K562 treated with DMSO at 1 percent for 4 hours (cell line): ENCODE measurements around the gene AGPAT1. TPM values are rescaled to one million over a fixed set of nuclear protein-coding genes. Genes with fewer than 3 reads are reported as not detected.

Experiments
- total RNA-seq: library from RNA; unstranded; fragments of 300-600 nt; gene quantifications from 2 replicates; pipeline ENCODE4 v1.2.3, GENCODE V29; 2022; ENCODE audit not compliant: insufficient read depth

Gene AGPAT1, protein sequence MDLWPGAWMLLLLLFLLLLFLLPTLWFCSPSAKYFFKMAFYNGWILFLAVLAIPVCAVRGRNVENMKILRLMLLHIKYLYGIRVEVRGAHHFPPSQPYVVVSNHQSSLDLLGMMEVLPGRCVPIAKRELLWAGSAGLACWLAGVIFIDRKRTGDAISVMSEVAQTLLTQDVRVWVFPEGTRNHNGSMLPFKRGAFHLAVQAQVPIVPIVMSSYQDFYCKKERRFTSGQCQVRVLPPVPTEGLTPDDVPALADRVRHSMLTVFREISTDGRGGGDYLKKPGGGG
- 119 and 131 TPM in 2 replicates for total RNA-seq

DNA sequence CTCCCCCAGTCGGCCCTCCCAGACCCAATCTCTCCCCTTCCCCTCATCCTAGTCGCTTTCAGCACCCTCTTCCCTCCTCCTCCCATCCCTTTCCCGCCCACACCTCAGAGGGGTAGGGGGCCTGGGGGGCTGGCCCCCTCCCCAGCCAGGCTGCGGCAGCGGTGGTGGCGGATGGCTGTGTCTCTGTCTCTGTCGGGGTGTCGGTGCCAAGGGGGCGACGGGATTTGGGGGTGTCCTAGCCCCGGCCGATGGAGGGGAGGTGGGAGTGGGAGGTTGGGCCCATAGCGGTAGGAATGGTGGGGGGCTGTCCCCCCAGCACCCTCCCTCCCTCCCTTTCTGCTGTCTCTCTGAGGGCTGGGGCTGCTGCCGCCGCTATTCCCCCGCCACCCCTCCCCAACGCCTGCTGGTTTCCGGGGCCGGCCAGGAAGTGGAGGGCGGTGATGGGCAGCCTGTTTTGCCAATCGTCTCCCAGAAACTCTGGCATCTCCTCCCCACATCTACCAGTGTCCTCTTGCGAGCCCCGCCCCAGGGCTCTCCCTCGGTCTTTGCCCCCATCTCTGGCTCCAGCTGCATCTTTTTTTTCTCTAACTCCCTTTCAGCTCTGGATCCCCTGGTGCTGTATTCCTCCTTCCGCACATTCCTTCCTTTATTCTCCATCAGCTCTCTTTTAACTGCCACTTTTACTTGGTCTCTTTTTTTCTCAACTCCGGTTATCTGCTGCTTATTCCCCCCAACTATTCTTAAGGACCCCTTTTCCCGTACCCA lies at the start of gene AGPAT1:
Gene AGPAT1 (minus strand): TSS at position 374 of the 765 bp plus-strand sequence. CDS start 4,588 bp downstream, outside the sequence.

DNA sequence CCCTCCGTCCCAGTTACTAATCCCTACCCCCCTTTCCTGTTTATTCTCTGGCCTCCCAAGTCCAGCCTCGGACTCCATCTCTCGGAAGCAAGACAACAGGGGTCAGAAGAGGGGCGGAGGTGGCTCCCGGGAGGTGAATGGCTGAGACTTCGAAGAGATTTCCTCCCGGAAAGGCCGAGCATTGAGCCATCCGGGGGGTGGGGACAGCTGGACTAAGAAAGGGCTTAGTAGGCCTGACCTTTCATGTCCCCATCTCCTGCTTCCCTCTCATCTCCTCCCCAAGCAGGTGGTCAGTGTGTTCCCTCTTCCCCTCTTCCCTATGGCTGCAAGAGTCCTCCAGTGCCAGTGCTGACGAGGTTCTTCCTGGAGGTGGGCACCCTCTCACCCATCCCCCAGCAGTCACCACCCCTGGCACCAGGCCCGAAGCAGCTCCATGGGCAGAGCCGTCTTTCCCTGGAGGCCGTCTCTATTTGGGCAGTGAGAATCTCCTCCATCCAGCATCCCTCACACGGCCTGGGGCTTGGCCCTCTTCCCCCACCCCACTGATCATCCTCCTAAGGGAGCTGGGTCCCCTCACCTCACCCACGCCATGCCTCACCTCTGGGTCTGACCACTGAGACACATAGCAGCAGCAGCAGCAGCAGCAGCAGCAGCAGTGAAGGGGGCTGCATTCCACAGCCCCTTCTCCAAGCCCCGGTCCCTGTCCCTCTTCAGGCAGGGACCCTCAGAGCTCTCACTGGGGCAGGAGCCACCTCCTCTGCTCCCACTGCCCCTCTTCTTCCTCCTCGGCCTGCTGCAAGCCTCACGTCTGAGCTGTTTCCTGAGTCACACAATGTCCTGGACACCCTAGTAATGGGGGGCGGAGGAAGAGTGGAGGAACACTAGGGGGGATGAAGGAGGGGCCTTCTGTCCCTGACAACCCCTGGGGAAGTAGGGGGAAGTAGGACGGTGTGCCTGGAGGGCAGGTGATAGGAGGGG lies 47.7 kb upstream of the AGPAT1 start, which contains the start of gene NOTCH4:
Gene NOTCH4 (minus strand): TSS at position 810 of the 978 bp plus-strand sequence. CDS start 139 bp downstream, at position 671.

DNA sequence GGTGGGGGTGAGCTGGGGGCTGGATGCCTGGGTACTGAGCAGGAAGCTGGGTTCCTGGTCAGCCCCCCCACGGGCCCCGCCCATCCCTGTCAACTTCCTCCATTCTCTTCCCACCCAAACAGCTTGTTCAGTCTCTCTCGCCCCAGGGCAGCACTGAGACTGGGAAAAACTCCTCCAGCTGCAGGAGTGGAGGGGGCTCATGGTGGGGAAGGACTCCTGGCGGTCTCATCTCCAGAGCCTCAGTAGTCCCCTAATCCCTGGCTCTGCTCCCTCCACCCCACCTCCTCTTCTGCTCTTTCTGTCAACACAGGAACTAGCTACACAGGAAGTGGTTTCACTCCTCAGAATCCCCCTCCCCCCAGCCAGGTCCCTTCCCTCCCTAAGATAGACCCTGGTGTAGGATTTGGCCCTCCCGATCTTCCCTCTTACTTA lies 16.7 kb upstream of the AGPAT1 start, which contains the start of gene GPSM3:
Gene GPSM3 (minus strand): TSS at position 36 of the 432 bp plus-strand sequence. CDS start 130 bp downstream, outside the sequence.

DNA sequence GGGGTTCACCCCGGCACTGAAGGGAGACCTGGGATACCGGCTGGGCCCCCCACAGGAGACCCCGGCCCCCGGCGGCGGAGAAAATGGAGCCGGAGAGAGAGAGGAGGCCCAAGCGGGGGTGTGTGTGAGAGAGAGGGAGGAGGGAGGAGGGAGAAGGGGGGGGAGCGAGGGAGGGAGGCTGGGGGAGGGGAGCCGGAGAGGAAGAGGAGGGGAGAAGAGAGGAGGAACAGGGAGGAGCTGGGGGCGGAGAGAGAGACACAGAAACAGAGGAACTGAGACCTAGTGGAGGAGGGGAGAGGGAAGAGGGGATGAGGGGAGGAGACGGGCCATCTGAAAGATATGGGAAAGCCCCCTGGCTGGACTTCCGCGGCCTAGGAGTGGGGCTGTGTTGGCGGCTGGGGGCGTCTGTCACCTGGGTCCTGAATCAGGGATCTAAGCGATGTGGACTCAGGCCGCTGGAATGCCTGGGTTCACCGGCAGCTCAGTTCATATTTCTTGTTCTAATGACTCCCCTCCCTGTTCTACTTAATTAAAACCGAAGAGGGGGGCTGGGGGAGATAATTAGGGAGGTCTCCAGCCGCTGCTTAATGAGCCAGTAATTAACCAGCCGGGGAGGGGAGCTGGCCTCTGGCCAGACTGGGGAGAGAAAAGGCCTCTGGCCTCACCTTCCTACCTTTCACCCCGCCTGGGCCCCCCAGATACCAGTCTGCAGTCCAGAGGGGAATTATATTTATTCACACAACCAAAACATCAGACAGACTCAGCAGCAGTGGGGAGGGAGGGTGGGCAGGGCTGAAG lies 14.4 kb upstream of the AGPAT1 start, which contains the start of gene PBX2:
Gene PBX2 (minus strand): TSS at position 149 of the 798 bp plus-strand sequence. CDS start 287 bp downstream, outside the sequence.

DNA sequence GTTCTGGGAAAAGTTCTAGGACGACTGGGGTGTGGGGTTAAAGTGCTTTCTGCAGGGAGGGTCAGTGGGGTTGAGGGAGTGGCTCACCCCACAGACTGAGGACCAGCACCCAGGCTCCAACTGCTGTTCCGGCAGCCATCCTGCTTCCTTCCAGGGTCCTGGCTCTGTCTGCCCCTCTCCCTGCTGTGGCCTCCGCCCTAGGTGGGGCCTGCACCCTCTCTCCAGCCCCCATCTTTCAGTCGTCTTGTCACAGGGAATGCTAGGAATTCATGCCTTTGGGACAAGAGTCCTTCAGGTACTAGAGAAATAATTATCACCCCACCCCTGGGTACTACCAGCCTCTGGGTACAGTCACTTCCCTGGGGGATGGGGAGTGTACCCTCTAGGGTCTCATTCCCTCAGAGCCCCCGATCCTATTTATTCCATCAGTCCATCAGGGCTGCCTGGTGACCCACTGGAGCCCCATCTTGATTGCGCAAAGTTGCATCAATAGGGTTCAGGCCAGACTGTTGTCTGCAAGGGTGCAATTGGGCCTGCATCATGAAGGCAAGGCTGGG lies 8.3 kb upstream of the AGPAT1 start, which contains the start of gene AGER:
Gene AGER (minus strand): TSS at position 170 of the 557 bp plus-strand sequence. CDS start 31 bp downstream, at position 139.

DNA sequence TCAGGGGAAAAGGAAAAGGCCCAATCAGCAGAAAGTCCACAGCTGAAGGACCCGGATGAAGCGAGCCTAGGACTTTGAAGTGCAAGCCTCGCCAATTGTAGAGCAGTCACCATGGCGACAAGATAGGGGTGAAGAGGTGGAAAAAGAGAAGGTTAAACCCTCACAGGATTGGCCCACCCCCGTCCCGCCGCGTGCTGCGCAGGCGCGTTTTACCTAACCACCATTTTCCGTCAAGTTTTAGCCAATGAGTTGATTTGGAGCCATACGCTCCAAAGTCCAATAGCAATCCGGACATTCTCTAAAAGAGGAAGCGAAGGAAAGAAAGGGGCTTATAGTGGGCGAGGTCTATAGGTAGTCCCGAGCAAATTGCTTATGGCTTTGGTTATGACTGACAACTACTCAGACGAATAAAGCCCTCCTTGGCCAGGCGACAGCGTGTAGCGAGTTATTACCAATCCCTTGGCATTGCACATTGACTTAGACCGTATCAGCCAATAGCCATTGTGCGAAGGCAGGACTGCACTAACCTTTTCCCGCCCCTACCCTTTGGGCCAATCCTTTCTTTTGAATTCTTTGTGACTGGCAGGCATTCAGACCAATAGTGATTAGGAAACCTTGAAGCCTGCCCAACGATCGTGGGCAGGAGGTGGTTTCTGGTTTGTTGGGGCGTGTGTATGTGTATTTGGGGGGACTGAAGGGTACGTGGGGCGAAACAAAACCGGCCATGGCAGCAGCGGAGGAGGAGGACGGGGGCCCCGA lies 2.1 kb upstream of the AGPAT1 start, which contains the start of gene RNF5:
Gene RNF5 (plus strand): TSS at position 618 of the 759 bp plus-strand sequence. CDS start 107 bp downstream, at position 725.

DNA sequence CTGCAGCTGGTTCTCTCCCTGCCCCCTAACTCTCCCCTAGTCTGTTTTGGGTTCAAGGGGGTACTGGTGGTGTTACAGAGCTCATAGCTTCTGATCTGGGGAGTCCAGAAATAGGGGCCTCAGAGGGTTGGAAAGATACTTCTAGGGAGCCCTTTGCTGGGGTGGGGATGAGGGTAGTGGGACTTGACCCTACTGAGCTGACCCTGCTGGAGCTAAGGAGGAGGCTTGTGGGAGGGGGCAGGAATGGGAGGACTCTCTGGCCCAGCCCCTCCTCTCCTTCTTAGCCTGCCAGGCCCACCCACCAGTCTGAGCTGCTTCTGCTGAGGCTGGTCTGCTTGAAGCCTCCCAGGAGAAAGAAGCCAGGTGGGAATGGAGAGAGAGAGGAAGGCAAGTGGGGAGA lies 11.6 kb downstream of the AGPAT1 start, which contains the start of gene EGFL8:
Gene EGFL8 (plus strand): TSS at position 301 of the 400 bp plus-strand sequence. CDS start 1,571 bp downstream, outside the sequence.

DNA sequence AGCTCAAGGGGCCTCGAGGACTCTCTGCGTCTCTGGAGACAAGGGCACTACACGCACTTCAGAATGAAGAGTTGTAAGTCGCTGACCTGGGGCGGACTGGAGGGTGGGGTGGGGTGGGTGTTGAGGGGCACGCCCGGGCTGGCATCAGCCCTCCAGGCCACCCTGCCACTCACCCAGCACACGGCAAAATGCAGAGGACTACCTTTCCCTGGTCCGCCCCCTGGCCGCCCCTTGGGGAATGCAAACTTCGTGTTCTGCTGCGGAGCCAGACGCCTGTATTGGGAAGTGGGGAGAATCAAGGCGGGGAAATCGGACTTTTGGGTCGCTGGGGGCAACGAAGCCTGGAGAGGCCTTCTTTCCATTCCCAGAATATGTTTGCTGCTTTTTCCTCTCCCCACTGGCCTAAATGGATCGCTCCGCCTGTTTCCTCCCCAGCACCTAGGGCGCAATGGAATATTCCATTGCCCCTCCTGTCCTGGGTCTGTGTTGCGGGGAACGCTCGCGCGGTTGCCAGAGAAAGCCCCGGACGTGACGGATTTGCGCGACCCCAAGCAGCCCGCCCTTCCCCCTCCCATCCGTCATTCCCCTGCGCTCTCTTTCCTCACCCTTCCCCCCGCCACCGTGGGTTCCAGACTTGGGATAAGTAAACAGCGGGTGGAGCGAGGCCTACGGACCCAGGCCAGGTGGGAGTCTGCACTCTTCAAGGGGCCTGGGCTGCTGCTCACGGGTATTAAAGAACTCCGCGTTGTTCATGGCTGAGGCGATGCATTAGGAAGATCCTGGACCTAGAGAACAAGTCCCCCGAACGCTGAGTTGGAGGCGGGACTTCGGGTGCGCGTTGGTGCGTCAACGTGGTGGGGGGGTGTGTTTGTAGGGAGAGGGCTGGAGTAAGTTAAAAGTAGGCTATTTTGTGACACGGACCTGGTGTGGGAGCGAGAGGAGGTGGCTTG lies 22.0 kb downstream of the AGPAT1 start, which contains the start of gene PPT2:
Gene PPT2 (plus strand): TSS at position 578 of the 950 bp plus-strand sequence. CDS start 454 bp downstream, outside the sequence.

DNA sequence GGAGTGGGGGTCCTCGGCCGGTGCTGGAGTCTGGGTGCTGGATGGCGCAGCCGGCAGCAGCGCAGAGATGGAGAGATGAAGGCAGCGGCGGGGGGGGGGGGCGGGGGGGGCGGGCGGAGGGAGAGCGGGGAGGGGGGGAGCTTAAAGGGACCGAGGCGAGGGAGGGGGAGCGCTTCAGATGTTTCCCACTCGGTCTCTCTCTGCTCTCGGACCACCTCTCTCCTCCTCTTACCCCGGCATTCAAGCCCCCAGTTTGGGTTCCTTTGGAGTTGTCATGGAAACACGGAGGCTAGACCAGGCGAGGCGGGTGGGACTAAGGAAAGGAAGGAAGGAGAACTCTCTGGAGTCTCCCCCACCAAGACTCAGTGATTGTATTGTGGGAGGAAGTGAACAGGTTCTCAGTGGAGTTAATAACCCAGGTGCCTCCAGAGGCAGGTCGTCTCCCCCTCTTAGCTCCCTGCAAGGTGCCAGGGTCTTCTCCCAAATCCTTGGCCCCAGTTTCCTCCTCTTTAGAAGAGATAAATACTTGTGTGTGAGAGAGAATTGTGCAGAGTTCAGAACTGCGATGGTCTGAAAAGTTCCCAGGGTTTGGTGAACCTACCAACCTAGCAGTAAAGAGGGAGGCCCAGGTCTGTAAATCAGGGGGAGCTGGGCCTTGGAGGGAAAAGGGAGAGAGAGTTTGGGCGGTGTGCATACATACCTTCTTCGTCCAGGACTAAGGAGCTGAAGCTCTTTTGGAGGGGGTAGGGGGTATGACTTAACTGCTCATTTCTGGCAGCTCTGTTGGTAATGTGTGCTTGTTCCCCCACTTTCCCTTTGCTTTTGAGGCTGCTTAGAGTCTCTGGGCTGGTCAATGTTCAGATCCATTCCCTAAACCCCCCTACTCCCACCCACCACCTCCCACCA lies 23.8 kb downstream of the AGPAT1 start, which contains the start of gene PRRT1:
Gene PRRT1 (minus strand): TSS at position 77 of the 906 bp plus-strand sequence. CDS start 112 bp downstream, outside the sequence.

DNA sequence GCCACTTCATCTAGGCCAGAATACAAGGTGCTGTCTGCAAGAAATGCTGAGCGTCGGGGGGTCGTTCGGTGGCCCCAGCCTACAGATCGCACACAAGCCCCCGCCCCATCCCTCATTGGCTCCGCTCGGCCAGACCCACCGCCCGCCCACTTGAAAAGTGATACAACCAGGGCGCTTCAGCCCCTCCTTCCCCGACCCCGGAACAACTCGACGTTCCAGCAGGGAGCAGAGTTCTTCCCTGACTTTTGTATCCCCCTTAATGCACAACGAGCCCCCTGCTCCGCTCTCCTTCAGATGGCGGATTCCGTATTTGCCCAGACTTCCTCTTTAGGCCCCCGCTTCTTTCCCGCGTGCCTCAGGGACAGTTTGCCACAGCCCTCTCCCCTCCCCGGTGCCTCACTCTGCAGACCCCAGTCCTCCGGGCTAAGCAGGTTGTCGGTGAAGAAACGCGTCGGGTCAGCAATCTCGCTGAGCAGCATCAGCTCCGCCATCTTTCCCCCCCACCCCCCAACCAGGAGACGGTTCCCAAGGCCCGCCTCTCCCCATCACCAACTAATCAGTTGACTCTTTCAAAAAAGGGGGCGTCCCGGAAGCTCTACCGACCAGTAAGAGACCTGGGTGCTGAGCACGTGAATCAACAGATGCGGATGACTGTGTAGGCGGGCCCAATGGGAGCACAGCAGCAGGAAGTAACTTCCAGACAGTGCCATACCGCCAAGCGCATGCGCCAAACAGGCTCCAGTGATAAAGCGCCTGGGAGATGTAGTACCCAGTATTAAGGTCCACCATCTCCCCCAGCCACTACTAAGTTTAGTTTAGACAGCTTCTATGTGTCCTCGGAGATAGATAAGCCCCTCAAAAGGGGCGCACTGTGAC lies 47.9 kb downstream of the AGPAT1 start, which contains the start of gene ATF6B:
Gene ATF6B (minus strand): TSS at position 530 of the 876 bp plus-strand sequence. CDS start 39 bp downstream, at position 491.

Other genes starting within 250 kb of the AGPAT1 start
- gene C2, start 248.4 kb downstream of the AGPAT1 start, total RNA-seq = 8.3 and 9.1 TPM in 2 replicates
- gene CFB, start 230.0 kb downstream of the AGPAT1 start, total RNA-seq = 3.8 TPM in 1 of 2 replicates, not detected in the other
- gene NELFE, start 217.1 kb downstream of the AGPAT1 start, total RNA-seq = 78.2 and 128 TPM in 2 replicates
- 43.6 and 60.1 TPM in 2 replicates for gene SKIC2, start 216.9 kb downstream of the AGPAT1 start, total RNA-seq
- gene DXO, start 203.9 kb downstream of the AGPAT1 start, total RNA-seq = 16.6 and 24.1 TPM in 2 replicates
- gene C4A, start 194.0 kb downstream of the AGPAT1 start, total RNA-seq = 4.3 and 10.0 TPM in 2 replicates
- gene C4B, start 161.3 kb downstream of the AGPAT1 start, total RNA-seq = 3.6 and 8.2 TPM in 2 replicates
- gene CYP21A2, start 137.7 kb downstream of the AGPAT1 start, total RNA-seq = 0.98 and 1.1 TPM in 2 replicates
- 22.0 and 35.7 TPM in 2 replicates for gene TNXB, start 66.7 kb downstream of the AGPAT1 start, total RNA-seq
- 120 and 128 TPM in 2 replicates for gene ATF6B, start 47.8 kb downstream of the AGPAT1 start, total RNA-seq
- 11.5 and 15.9 TPM in 2 replicates for gene FKBPL, start 45.8 kb downstream of the AGPAT1 start, total RNA-seq
- 2.9 and 6.5 TPM in 2 replicates for gene PRRT1, start 24.1 kb downstream of the AGPAT1 start, total RNA-seq
- 38.0 and 64.2 TPM in 2 replicates for gene PPT2, start 21.9 kb downstream of the AGPAT1 start, total RNA-seq
- gene EGFL8, start 11.5 kb downstream of the AGPAT1 start, total RNA-seq = 8.0 and 27.8 TPM in 2 replicates
- 263 and 269 TPM in 2 replicates for gene RNF5, start 2.3 kb upstream of the AGPAT1 start, total RNA-seq
- 7.3 and 8.0 TPM in 2 replicates for gene AGER, start 8.2 kb upstream of the AGPAT1 start, total RNA-seq
- 58.1 and 74.9 TPM in 2 replicates for gene PBX2, start 14.1 kb upstream of the AGPAT1 start, total RNA-seq
- 67.6 and 81.7 TPM in 2 replicates for gene GPSM3, start 16.6 kb upstream of the AGPAT1 start, total RNA-seq
- 2.3 TPM in 2 replicates for gene NOTCH4, start 48.0 kb upstream of the AGPAT1 start, total RNA-seq
- not detected in 2 replicates for gene TSBP1, start 195.8 kb upstream of the AGPAT1 start, total RNA-seq
- gene BTNL2, start 231.1 kb upstream of the AGPAT1 start, total RNA-seq = not detected in 2 replicates